SK-N-SH treated with all-trans-retinoic acid at 6 μM for 48 hours (cell line): ENCODE data around the gene KIAA1755.
"Not testable (repeated sequence)": the region's sequence is repeated elsewhere in the genome, so short reads cannot be mapped to it uniquely, and the experiment has no call there.

Experiments used
- ATAC-seq: fragments of 200-7000 bp; cut with Tn5 transposase; 3 replicates; pipeline ENCODE4 v1.9.1; 2020; ENCODE audit warnings: mild to moderate bottlenecking, moderate library complexity
- ARNTL ChIP-seq: fragments of 450-650 bp; formaldehyde crosslinking; IDR thresholded peaks from 2 replicates; pipeline ENCODE4 v1.5.0; 2020; ENCODE audit warnings: low read depth, mild to moderate bottlenecking, moderate library complexity, borderline replicate concordance
- BACH2 ChIP-seq: fragments of 250-450 bp; sonication (Bioruptor Pico); IDR thresholded peaks from 2 replicates; pipeline ENCODE4 v1.9.0; 2021; ENCODE audit warnings: mild to moderate bottlenecking, borderline replicate concordance
- CREB5 ChIP-seq: fragments of 250-450 bp; sonication (Bioruptor Pico); IDR thresholded peaks from 2 replicates; pipeline ENCODE4 v1.5.1; 2020; ENCODE audit warnings: low read depth, mild to moderate bottlenecking, moderate library complexity
- CSDC2 ChIP-seq: fragments of 250-450 bp; sonication (Bioruptor Pico); IDR thresholded peaks from 2 replicates; pipeline ENCODE4 v1.5.0; 2020; ENCODE audit warnings: mild to moderate bottlenecking, moderate library complexity
- ESRRG ChIP-seq: fragments of 250-450 bp; sonication (Bioruptor Pico); IDR thresholded peaks from 2 replicates; pipeline ENCODE4 v1.6.1; 2021; ENCODE audit warnings: mild to moderate bottlenecking
- GLIS3 ChIP-seq: fragments of 250-450 bp; sonication (Bioruptor Pico); IDR thresholded peaks from 2 replicates; pipeline ENCODE4 v1.5.0; 2020; ENCODE audit warnings: mild to moderate bottlenecking, moderate library complexity
- ISL1 ChIP-seq: fragments of 250-450 bp; sonication (Bioruptor Pico); IDR thresholded peaks from 2 replicates; pipeline ENCODE4 v2.1.2; 2022; ENCODE audit warnings: mild to moderate bottlenecking, moderate library complexity
- OSR1 ChIP-seq: fragments of 250-450 bp; sonication (Bioruptor Pico); IDR thresholded peaks from 2 replicates; pipeline ENCODE4 v1.8.0; 2022; ENCODE audit warnings: moderate library complexity, mild to moderate bottlenecking, inconsistent platforms
- PATZ1 ChIP-seq: fragments of 250-450 bp; sonication (Bioruptor Pico); IDR thresholded peaks from 2 replicates; pipeline ENCODE4 v1.8.0; 2020; ENCODE audit warnings: mild to moderate bottlenecking, moderate library complexity, borderline replicate concordance
- POU6F1 ChIP-seq: fragments of 250-450 bp; sonication (Bioruptor Pico); IDR thresholded peaks from 2 replicates; pipeline ENCODE4 v1.8.0; 2021; ENCODE audit warnings: low read depth, mild to moderate bottlenecking, moderate library complexity, borderline replicate concordance
- RARB ChIP-seq: fragments of 250-450 bp; sonication (Bioruptor Pico); IDR thresholded peaks from 2 replicates; pipeline ENCODE4 v1.8.0; 2021; ENCODE audit warnings: mild to moderate bottlenecking, moderate library complexity
- SNAI2 ChIP-seq: fragments of 250-450 bp; sonication (Bioruptor Pico); IDR thresholded peaks from 2 replicates; pipeline ENCODE4 v1.5.0; 2020; ENCODE audit warnings: mild to moderate bottlenecking, moderate library complexity
- TCF4 ChIP-seq: fragments of 250-450 bp; sonication (Bioruptor Pico); IDR thresholded peaks from 2 replicates; pipeline ENCODE4 v1.8.0; 2021; ENCODE audit warnings: mild to moderate bottlenecking, moderate library complexity, borderline replicate concordance
- TOX ChIP-seq: fragments of 250-450 bp; sonication (Bioruptor Pico); IDR thresholded peaks from 2 replicates; pipeline ENCODE4 v1.8.0; 2021; ENCODE audit warnings: mild to moderate bottlenecking, moderate library complexity, borderline replicate concordance
- ZC3H10 ChIP-seq: fragments of 250-450 bp; sonication (Bioruptor Pico); IDR thresholded peaks from 2 replicates; pipeline ENCODE4 v1.5.1; 2021; ENCODE audit warnings: mild to moderate bottlenecking, moderate library complexity
- ZFP30 ChIP-seq: fragments of 450-650 bp; formaldehyde crosslinking; IDR thresholded peaks from 2 replicates; pipeline ENCODE4 v1.5.0; 2022; ENCODE audit warnings: mild to moderate bottlenecking, moderate library complexity
- ZNF70 ChIP-seq: fragments of 450-650 bp; formaldehyde crosslinking; IDR thresholded peaks from 2 replicates; pipeline ENCODE4 v1.5.0; 2020; ENCODE audit warnings: mild to moderate bottlenecking, moderate library complexity
- TF ChIP-seq, protein P1 (sequence below): fragments of 250-450 bp; sonication (Bioruptor Pico); IDR thresholded peaks from 2 replicates; pipeline ENCODE4 v1.5.0; 2020; ENCODE audit warnings: mild to moderate bottlenecking, moderate library complexity

KIAA1755 gene

DNA sequence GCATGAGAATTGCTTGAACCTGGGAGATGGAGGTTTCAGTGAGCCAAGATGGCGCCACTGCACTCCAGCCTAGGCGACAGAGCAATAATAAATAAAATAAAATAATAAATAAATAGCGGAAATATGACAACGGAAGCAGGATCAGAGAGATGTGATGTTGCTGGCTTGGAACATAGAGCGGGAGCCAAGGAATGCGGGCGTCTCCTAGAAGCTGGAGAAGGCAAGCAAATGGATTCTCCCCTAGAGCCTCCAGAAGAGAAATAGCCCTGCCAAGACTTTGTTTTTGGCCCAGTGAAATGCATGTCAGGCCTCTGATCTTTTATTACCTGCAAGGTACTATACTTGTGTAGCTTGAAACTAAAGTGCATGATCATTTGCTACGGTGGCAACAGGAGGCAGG lies 12.4 kb downstream of the KIAA1755 start:
- TF ChIP-seq, protein P1, sequence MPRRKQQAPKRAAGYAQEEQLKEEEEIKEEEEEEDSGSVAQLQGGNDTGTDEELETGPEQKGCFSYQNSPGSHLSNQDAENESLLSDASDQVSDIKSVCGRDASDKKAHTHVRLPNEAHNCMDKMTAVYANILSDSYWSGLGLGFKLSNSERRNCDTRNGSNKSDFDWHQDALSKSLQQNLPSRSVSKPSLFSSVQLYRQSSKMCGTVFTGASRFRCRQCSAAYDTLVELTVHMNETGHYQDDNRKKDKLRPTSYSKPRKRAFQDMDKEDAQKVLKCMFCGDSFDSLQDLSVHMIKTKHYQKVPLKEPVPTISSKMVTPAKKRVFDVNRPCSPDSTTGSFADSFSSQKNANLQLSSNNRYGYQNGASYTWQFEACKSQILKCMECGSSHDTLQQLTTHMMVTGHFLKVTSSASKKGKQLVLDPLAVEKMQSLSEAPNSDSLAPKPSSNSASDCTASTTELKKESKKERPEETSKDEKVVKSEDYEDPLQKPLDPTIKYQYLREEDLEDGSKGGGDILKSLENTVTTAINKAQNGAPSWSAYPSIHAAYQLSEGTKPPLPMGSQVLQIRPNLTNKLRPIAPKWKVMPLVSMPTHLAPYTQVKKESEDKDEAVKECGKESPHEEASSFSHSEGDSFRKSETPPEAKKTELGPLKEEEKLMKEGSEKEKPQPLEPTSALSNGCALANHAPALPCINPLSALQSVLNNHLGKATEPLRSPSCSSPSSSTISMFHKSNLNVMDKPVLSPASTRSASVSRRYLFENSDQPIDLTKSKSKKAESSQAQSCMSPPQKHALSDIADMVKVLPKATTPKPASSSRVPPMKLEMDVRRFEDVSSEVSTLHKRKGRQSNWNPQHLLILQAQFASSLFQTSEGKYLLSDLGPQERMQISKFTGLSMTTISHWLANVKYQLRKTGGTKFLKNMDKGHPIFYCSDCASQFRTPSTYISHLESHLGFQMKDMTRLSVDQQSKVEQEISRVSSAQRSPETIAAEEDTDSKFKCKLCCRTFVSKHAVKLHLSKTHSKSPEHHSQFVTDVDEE (CRISPR knock-in tag), result no peak
- no peak for TF ChIP-seq ARNTL (CRISPR knock-in tag)
- no peak for TF ChIP-seq ZFP30 (CRISPR knock-in tag)
- TF ChIP-seq TCF4, result no peak
- TF ChIP-seq ESRRG (CRISPR knock-in tag), result no peak
- no peak for TF ChIP-seq POU6F1 (CRISPR knock-in tag)
- ATAC-seq, result no peak

GRCh38 chr20:38247725-38248124 lies 12.8 kb downstream of the KIAA1755 start:
- not testable (repeated sequence) for ATAC-seq

- no peak for TF ChIP-seq ISL1 (CRISPR knock-in tag)
- TF ChIP-seq GLIS3 (CRISPR knock-in tag), result no peak
- TF ChIP-seq CREB5 (CRISPR knock-in tag), result no peak
- TF ChIP-seq ZC3H10, result no peak
- TF ChIP-seq CSDC2 (CRISPR knock-in tag), result no peak
- TF ChIP-seq TOX (CRISPR knock-in tag), result no peak
- TF ChIP-seq, protein P1 (CRISPR knock-in tag), result no peak
- TF ChIP-seq SNAI2 (CRISPR knock-in tag), result no peak
- no peak for TF ChIP-seq ESRRG (CRISPR knock-in tag)
- no peak for TF ChIP-seq PATZ1 (CRISPR knock-in tag)
- no peak for TF ChIP-seq ZNF70 (CRISPR knock-in tag)
- no peak for TF ChIP-seq RARB (CRISPR knock-in tag)
- TF ChIP-seq BACH2 (CRISPR knock-in tag), result no peak
- TF ChIP-seq OSR1, result no peak
- ATAC-seq, result no peak
These were observed 13.4 kb downstream of the KIAA1755 start for GRCh38 chr20:38247166-38247509.
